ACHN (cell line): ENCODE measurements around the gene MSH5.

Experiments used
- DNase-seq: peaks from one replicate; pipeline ENCODE4 v3.0.0-alpha.2; 2015
- in situ Hi-C: cut with HindIII; loops from 2 replicates; pipeline ENCODE4 v1.10.0; 2017; ENCODE audit warnings: low sequenced_read_pairs, low pct_ligation_motif_present, low pct_unique_long_range_greater_than_20kb

The MSH5 gene

GRCh38 chr6:31811645-31812044 is 71.8 kb downstream of the MSH5 start:
- DNase-seq: no peak
- in situ Hi-C loops: no loop called here
